ENCODE measurements around the gene MYCBP2.
A peak's percentile ranks its signal among the peaks of the same experiment; 100 is the strongest.

The MYCBP2 gene

GRCh38 chr13:77338961-77339401 is 12.1 kb upstream of the MYCBP2 start:
- DNase-seq (ENCODE audit: low read depth, low spot score) = no peak
- H3K9me3 ChIP-seq (ENCODE audit: insufficient read depth, low read length) = no peaks in the 10 kb centered on the region
- H3K4me1 ChIP-seq (ENCODE audit: insufficient read depth, insufficient read length) = no peaks in the 10 kb centered on the region
- no peak overlapping the region for H3K9ac ChIP-seq (ENCODE audit: insufficient read length, low read depth)
- H3K4me3 ChIP-seq (ENCODE audit: insufficient read length, low read depth) = no peak overlapping the region
- H3K27me3 ChIP-seq (ENCODE audit: insufficient read depth, insufficient read length) = no peaks in the 10 kb centered on the region
- TF ChIP-seq SUZ12 (IDR thresholded peaks at IDR 0.05; ENCODE audit: extremely low read depth, insufficient read depth, insufficient read length) (no peak), YY1 (IDR thresholded peaks at IDR 0.05; ENCODE audit: insufficient read depth, insufficient read length) (no peak), ZNF274 (IDR thresholded peaks at IDR 0.05; ENCODE audit: low read depth, low read length) (no peak)
- no peaks in the 10 kb centered on the region for H3K36me3 ChIP-seq (ENCODE audit: insufficient read depth, insufficient read length, low read length)

DNA sequence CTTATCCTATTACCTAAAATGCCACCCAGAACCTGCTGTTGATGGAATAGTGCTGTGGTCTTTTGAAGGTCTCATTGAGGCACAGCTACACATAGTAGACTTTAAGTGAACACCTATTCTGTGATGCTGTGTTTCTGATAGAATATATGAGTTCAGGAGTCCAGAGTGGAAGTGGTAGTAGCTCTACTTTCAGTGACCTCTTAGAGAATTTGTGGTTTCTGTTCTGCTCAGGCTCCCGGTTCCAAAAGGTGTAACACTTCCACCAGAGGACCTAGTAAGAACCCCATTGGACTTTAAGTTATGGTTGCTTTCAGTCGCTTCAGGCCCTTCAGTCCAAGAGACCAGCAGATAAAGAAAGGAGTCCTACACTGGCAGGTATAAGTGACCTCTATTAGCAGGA is 11.4 kb upstream of the MYCBP2 start:
- Histone ChIP-seq H3K4me3 (ENCODE audit: insufficient read length, low read depth) (no peak overlapping the region), H3K4me1 (ENCODE audit: insufficient read depth, insufficient read length) (no peaks in the 10 kb centered on the region), H3K9ac (ENCODE audit: insufficient read length, low read depth) (no peak overlapping the region), H3K27me3 (ENCODE audit: insufficient read depth, insufficient read length) (no peaks in the 10 kb centered on the region), H3K9me3 (ENCODE audit: insufficient read depth, low read length) (no peaks in the 10 kb centered on the region), H3K36me3 (ENCODE audit: insufficient read depth, insufficient read length, low read length) (no peaks in the 10 kb centered on the region)
- no peak for TF ChIP-seq SUZ12 (IDR thresholded peaks at IDR 0.05; ENCODE audit: extremely low read depth, insufficient read depth, insufficient read length)
- no peak for TF ChIP-seq YY1 (IDR thresholded peaks at IDR 0.05; ENCODE audit: insufficient read depth, insufficient read length)
- TF ChIP-seq ZNF274 (IDR thresholded peaks at IDR 0.05; ENCODE audit: low read depth, low read length) = no peak
- no peak for DNase-seq (ENCODE audit: low read depth, low spot score)

GRCh38 chr13:77337159-77337558 is 10.3 kb upstream of the MYCBP2 start:
- no peaks in the 10 kb centered on the region for H3K4me1 ChIP-seq (ENCODE audit: insufficient read depth, insufficient read length)
- no peak overlapping the region for H3K4me3 ChIP-seq (ENCODE audit: insufficient read length, low read depth)
- no peak overlapping the region for H3K9ac ChIP-seq (ENCODE audit: insufficient read length, low read depth)
- no peak for DNase-seq (ENCODE audit: low read depth, low spot score)
- TF ChIP-seq ZNF274 (IDR thresholded peaks at IDR 0.05; ENCODE audit: low read depth, low read length) = no peak
- no peaks in the 10 kb centered on the region for H3K27me3 ChIP-seq (ENCODE audit: insufficient read depth, insufficient read length)
- no peaks in the 10 kb centered on the region for H3K36me3 ChIP-seq (ENCODE audit: insufficient read depth, insufficient read length, low read length)
- no peaks in the 10 kb centered on the region for H3K9me3 ChIP-seq (ENCODE audit: insufficient read depth, low read length)

DNA sequence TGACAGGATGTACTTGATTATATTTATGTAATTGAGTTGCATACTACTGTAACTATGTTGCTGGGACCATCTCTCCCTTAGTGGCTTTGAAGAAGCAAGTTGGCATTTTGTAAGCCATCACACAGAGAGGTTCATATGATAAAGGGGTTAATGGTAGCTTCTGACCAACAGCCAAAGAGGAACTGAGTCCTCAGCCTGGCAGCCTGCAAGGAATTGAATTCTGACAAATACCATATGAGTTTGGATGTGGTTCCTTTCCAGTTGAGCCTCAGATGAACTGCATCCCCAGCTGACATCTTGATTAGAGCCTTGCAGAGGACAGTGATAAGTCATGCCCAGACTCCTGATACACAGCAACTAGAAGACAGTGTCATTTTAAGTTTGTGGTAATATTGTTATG is 8.6 kb upstream of the MYCBP2 start:
- no peak for DNase-seq (ENCODE audit: low read depth, low spot score)
- no peak overlapping the region for H3K4me3 ChIP-seq (ENCODE audit: insufficient read length, low read depth)
- no peak overlapping the region for H3K9ac ChIP-seq (ENCODE audit: insufficient read length, low read depth)
- TF ChIP-seq ZNF274 (IDR thresholded peaks at IDR 0.05; ENCODE audit: low read depth, low read length) (no peak), YY1 (IDR thresholded peaks at IDR 0.05; ENCODE audit: insufficient read depth, insufficient read length) (no peak), SUZ12 (IDR thresholded peaks at IDR 0.05; ENCODE audit: extremely low read depth, insufficient read depth, insufficient read length) (no peak)
- H3K27me3 ChIP-seq (ENCODE audit: insufficient read depth, insufficient read length) = no peaks in the 10 kb centered on the region
- H3K4me1 ChIP-seq (ENCODE audit: insufficient read depth, insufficient read length) = no peaks in the 10 kb centered on the region
- H3K36me3 ChIP-seq (ENCODE audit: insufficient read depth, insufficient read length, low read length) = no peaks in the 10 kb centered on the region
- H3K9me3 ChIP-seq (ENCODE audit: insufficient read depth, low read length) = no peaks in the 10 kb centered on the region

DNA sequence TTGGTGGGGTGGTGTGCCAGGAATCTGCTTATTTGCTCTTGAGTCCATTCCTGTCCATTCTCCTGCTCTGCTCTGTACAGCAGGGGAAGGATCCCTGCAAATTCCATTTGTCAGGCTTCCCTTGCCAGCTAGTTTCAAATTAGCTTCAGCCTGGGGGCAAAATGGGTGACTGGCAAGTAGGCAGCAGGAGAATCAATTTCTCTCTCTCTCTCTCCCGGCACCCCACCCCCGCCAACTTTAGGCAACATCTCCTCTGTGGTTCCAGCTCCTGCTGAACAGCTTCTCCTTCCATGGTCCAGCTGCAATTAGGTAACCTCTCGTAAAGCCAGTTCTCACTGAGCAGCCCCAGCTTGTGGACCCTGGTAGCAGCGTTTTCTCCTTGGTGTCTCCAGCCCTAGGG is 6.7 kb upstream of the MYCBP2 start:
- no peak for DNase-seq (ENCODE audit: low read depth, low spot score)
- Histone ChIP-seq H3K9ac (ENCODE audit: insufficient read length, low read depth) (no peak overlapping the region), H3K4me3 (ENCODE audit: insufficient read length, low read depth) (no peak overlapping the region), H3K9me3 (ENCODE audit: insufficient read depth, low read length) (no peaks in the 10 kb centered on the region), H3K27me3 (ENCODE audit: insufficient read depth, insufficient read length) (peaks cover 8% of the 10 kb centered on the region), H3K4me1 (ENCODE audit: insufficient read depth, insufficient read length) (no peaks in the 10 kb centered on the region), H3K36me3 (ENCODE audit: insufficient read depth, insufficient read length, low read length) (no peaks in the 10 kb centered on the region)
- TF ChIP-seq SUZ12 (IDR thresholded peaks at IDR 0.05; ENCODE audit: extremely low read depth, insufficient read depth, insufficient read length) (no peak), ZNF274 (IDR thresholded peaks at IDR 0.05; ENCODE audit: low read depth, low read length) (no peak), YY1 (IDR thresholded peaks at IDR 0.05; ENCODE audit: insufficient read depth, insufficient read length) (no peak)

- H3K9me3 ChIP-seq (ENCODE audit: insufficient read depth, low read length) = no peaks in the 10 kb centered on the region
- no peaks in the 10 kb centered on the region for H3K36me3 ChIP-seq (ENCODE audit: insufficient read depth, insufficient read length, low read length)
- H3K4me1 ChIP-seq (ENCODE audit: insufficient read depth, insufficient read length) = no peaks in the 10 kb centered on the region
- DNase-seq (ENCODE audit: low read depth, low spot score) = no peak
- TF ChIP-seq SUZ12 (IDR thresholded peaks at IDR 0.05; ENCODE audit: extremely low read depth, insufficient read depth, insufficient read length) (no peak), ZNF274 (IDR thresholded peaks at IDR 0.05; ENCODE audit: low read depth, low read length) (no peak), YY1 (IDR thresholded peaks at IDR 0.05; ENCODE audit: insufficient read depth, insufficient read length) (no peak)
- H3K9ac ChIP-seq (ENCODE audit: insufficient read length, low read depth) = no peak overlapping the region
- no peak overlapping the region for H3K4me3 ChIP-seq (ENCODE audit: insufficient read length, low read depth)
- peaks cover 22% of the 10 kb centered on the region for H3K27me3 ChIP-seq (ENCODE audit: insufficient read depth, insufficient read length)
Observed at GRCh38 chr13:77331421-77331820, 4.5 kb upstream of the MYCBP2 start.

DNA sequence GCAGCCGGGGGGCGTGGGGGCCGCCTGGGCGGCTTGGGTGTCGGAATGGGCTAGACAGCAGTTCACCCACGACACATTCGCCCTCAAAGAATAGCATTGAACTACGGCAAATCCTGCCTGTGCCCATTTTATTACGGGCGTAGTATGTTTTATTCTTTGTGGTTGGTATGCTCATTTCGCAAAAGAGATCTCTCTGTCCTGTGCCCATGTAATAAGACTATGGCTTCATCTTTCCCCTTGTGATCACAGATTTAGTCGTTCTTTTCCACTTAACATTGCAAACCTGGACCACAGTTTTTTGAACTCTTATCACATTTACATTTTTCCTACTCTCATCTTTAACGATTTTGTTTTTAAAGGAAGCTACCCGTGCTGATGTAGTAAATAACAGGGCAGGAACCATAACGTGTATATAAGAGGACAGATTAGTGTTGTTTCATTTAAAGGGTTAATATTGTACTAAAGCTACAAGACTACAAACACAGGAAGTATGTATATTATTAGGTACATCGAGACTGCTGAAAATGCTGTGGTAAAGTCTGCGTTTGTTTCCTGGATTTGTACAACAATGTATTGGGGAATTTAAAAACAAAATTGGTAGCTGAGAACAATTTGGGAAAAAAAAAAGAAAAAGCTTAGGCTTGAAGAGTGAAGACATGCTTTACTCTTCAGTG is 3.2 kb upstream of the MYCBP2 start:
- Histone ChIP-seq H3K27me3 (ENCODE audit: insufficient read depth, insufficient read length) (peaks cover 31% of the 10 kb centered on the region), H3K4me3 (ENCODE audit: insufficient read length, low read depth) (peak overlapping the region; percentile 61), H3K9ac (ENCODE audit: insufficient read length, low read depth) (peak overlapping the region; percentile 77), H3K9me3 (ENCODE audit: insufficient read depth, low read length) (no peaks in the 10 kb centered on the region), H3K4me1 (ENCODE audit: insufficient read depth, insufficient read length) (no peaks in the 10 kb centered on the region), H3K36me3 (ENCODE audit: insufficient read depth, insufficient read length, low read length) (no peaks in the 10 kb centered on the region)
- no peak for DNase-seq (ENCODE audit: low read depth, low spot score)
- TF ChIP-seq SUZ12 (IDR thresholded peaks at IDR 0.05; ENCODE audit: extremely low read depth, insufficient read depth, insufficient read length) = no peak
- TF ChIP-seq YY1 (IDR thresholded peaks at IDR 0.05; ENCODE audit: insufficient read depth, insufficient read length) = no peak
- TF ChIP-seq ZNF274 (IDR thresholded peaks at IDR 0.05; ENCODE audit: low read depth, low read length) = no peak
